Right lobe of liver (tissue), 6 donors: ENCODE results near the gene PDYN. TPM values are rescaled to one million over a fixed set of nuclear protein-coding genes. Genes with fewer than 3 reads are reported as not detected.
A peak's percentile ranks its signal among the peaks of the same experiment; 100 is the strongest.

Experiments used
- ATAC-seq, 4 donors: fragments of 200-7000 bp; cut with Tn5 transposase; one replicate each; pipeline ENCODE4 v1.9.1; 2020; ENCODE audit warnings: mild to moderate bottlenecking in 4 of 4, moderate library complexity in 4 of 4
- DNase-seq, 3 donors: peaks; one replicate each; pipeline ENCODE4 v3.0.0-alpha.2; 2020
- H3K27ac ChIP-seq, 3 donors: fragments of 200-600 bp; one replicate each; pipeline ENCODE4 v1.8.0; 2022
- H3K27me3 ChIP-seq, 2 donors: fragments of 200-600 bp; one replicate each; pipeline ENCODE4 v1.8.0; 2022
- H3K36me3 ChIP-seq, 4 donors: fragments of 200-600 bp; sonication (generic) in 1 of 4; one replicate each; pipeline versions ENCODE4 v1.5.1 to v1.8.0; 2017 to 2022; ENCODE audit warnings: control low read depth in 1 of 4
- H3K4me1 ChIP-seq, 4 donors: fragments of 200-600 bp; sonication (generic) in 1 of 4; one replicate each; pipeline versions ENCODE4 v1.5.1 to v1.8.0; 2017 to 2022; ENCODE audit warnings: control low read depth in 1 of 4
- H3K4me3 ChIP-seq, 3 donors: fragments of 200-600 bp; one replicate each; pipeline ENCODE4 v1.8.0; 2022
- H3K9me3 ChIP-seq, 4 donors: fragments of 200-600 bp; sonication (generic) in 1 of 4; one replicate each; pipeline versions ENCODE4 v1.5.1 to v1.8.0; 2017 to 2022; ENCODE audit warnings: control low read depth in 1 of 4
- CTCF ChIP-seq, 4 donors: fragments of 200-600 bp in 3 of 4; fragments of 450-650 bp in 1 of 4; IDR thresholded peaks; one replicate each; pipeline versions ENCODE4 v1.5.1 to v1.8.0; 2016 to 2022; ENCODE audit warnings: antibody characterized with exemption in 4 of 4, mild to moderate bottlenecking in 2 of 4
- POLR2A ChIP-seq: fragments of 450-650 bp; IDR thresholded peaks from one replicate; pipeline ENCODE4 v1.6.1; 2017; ENCODE audit warnings: antibody characterized with exemption, mild to moderate bottlenecking
- WGBS: methylation state at CpG from one replicate; pipeline ENCODE4 v1.1.6; 2018; ENCODE audit warnings: low coverage, low lambda C conversion rate; ENCODE audit not compliant: insufficient coverage; ENCODE audit errors: missing lambda C conversion rate; 5-methylcytosine and 5-hydroxymethylcytosine counted together
- intact Hi-C, 2 donors: fragments of 100-400 bp; cut with DNase I; formaldehyde crosslinking; loops; one replicate each; pipeline versions ENCODE4 v1.11.2 to v1.14.1; 2022
- total RNA-seq, 6 experiments: library from RNA; depleted of rRNA in 2 of 6; stranded (reverse); fragments of >200 nt in 2 of 6; fragmentation: NEBNext Ultra II Directional in 3 of 6; extraction: Animal tissue kit (Norgen Biotek cat#: 25700) in 3 of 6; gene quantifications; one replicate each; pipeline versions ENCODE4 v1.1.0 to v1.2.4, GENCODE V29; 2016 to 2023
- donor health status: DM: no; HTN: yes; CAD: no.
- donor health status: DM: no; HTN: no; CAD: no.
- donor health status: DM: no; HTN: no; CAD: no.
- donor health status: DM: no; HTN: yes; CAD: no.
- donor health status: DM: no; HTN: yes; CAD: no.

Gene PDYN
- total RNA-seq, 6 experiments from 2014 or later = not detected

GRCh38 chr20:1992359-1993110 lies 1.3 kb downstream of the PDYN start:
- ATAC-seq = no peak
- H3K4me1 ChIP-seq = no peaks in the 10 kb centered on the region
- no peaks in the 10 kb centered on the region for H3K9me3 ChIP-seq
- intact Hi-C loops = no loop called here
- H3K4me3 ChIP-seq = no peak overlapping the region
- TF ChIP-seq POLR2A (no peak), CTCF (IDR thresholded peaks at IDR 0.05) (no peak)
- H3K27me3 ChIP-seq = no peaks in the 10 kb centered on the region
- WGBS = 29% methylated on average over 8 of the region's 8 CpGs
- H3K36me3 ChIP-seq = no peaks in the 10 kb centered on the region
- DNase-seq = no peak
- no peak overlapping the region for H3K27ac ChIP-seq

- Histone ChIP-seq H3K4me3 (no peak overlapping the region), H3K4me1 (no peaks in the 10 kb centered on the region), H3K9me3 (no peaks in the 10 kb centered on the region), H3K27ac (no peak overlapping the region), H3K27me3 (no peaks in the 10 kb centered on the region), H3K36me3 (no peaks in the 10 kb centered on the region)
- ATAC-seq (no peak), DNase-seq (no peak)
- intact Hi-C loops = loop anchor here in 1 of 2 donors (10.0 kb wide), 1 partner anchor 187 kb away; no protein-coding TSS in a partner anchor
- WGBS = 40% methylated on average over 3 of the region's 3 CpGs
- TF ChIP-seq CTCF (IDR thresholded peaks at IDR 0.05) (no peak), POLR2A (no peak)
These were observed 6.0 kb downstream of the PDYN start for GRCh38 chr20:1987826-1988225.

GRCh38 chr20:1983301-1983700 lies 10.6 kb downstream of the PDYN start:
- H3K4me1 ChIP-seq = no peaks in the 10 kb centered on the region
- no peak for TF ChIP-seq CTCF (IDR thresholded peaks at IDR 0.05)
- TF ChIP-seq POLR2A = no peak
- H3K4me3 ChIP-seq = no peak overlapping the region
- ATAC-seq (peak in 2 of 4 donors; percentile 7 to 28), DNase-seq (no peak)
- no peaks in the 10 kb centered on the region for H3K36me3 ChIP-seq
- no peaks in the 10 kb centered on the region for H3K9me3 ChIP-seq
- WGBS = 23% methylated on average over 3 of the region's 4 CpGs
- intact Hi-C loops = loop anchor here in 1 of 2 donors (10.0 kb wide), 1 partner anchor 192 kb away; no protein-coding TSS in a partner anchor
- H3K27me3 ChIP-seq = no peaks in the 10 kb centered on the region
- H3K27ac ChIP-seq = no peak overlapping the region

GRCh38 chr20:1982686-1983085 lies 11.2 kb downstream of the PDYN start:
- TF ChIP-seq CTCF (IDR thresholded peaks at IDR 0.05) (no peak), POLR2A (no peak)
- intact Hi-C loops = loop anchor here in 1 of 2 donors (10.0 kb wide), 1 partner anchor 192 kb away; no protein-coding TSS in a partner anchor
- DNase-seq (no peak), ATAC-seq (peak in 1 of 4 donors; percentile 39)
- Histone ChIP-seq H3K27me3 (no peaks in the 10 kb centered on the region), H3K9me3 (no peaks in the 10 kb centered on the region), H3K4me1 (no peaks in the 10 kb centered on the region), H3K4me3 (no peak overlapping the region), H3K36me3 (no peaks in the 10 kb centered on the region), H3K27ac (no peak overlapping the region)
- WGBS = no CpG with 5 or more reads among the region's 5 CpGs
